Sigmoid colon (tissue), 7 donors: ENCODE measurements around the gene HPS4. TPM values are rescaled to one million over a fixed set of nuclear protein-coding genes. Genes with fewer than 3 reads are reported as not detected.

ENCODE experiments used
- DNase-seq: peaks from one replicate; pipeline ENCODE4 v3.0.0-alpha.2; 2019
- H3K27ac ChIP-seq, 4 donors: fragments of 200-600 bp; sonication (generic); one replicate each; pipeline ENCODE4 v1.5.1; 2016 to 2019; ENCODE audit warnings: mild to moderate bottlenecking in 1 of 4
- H3K27me3 ChIP-seq, 3 donors: fragments of 200-600 bp; sonication (generic); one replicate each; pipeline ENCODE4 v1.5.1; 2019; ENCODE audit warnings: mild to moderate bottlenecking in 1 of 3
- H3K36me3 ChIP-seq, 4 donors: fragments of 200-600 bp; sonication (generic); one replicate each; pipeline ENCODE4 v1.5.1; 2016 to 2019
- H3K4me1 ChIP-seq, 4 donors: fragments of 200-600 bp; sonication (generic); one replicate each; pipeline ENCODE4 v1.5.1; 2017 to 2019
- H3K4me3 ChIP-seq, 4 donors: fragments of 200-600 bp; sonication (generic); one replicate each; pipeline ENCODE4 v1.5.1; 2017 to 2019; ENCODE audit warnings: mild to moderate bottlenecking in 2 of 4, moderate library complexity in 1 of 4
- H3K9me3 ChIP-seq, 4 donors: fragments of 200-600 bp in 3 of 4; sonication (generic) in 3 of 4; one replicate each; pipeline versions ENCODE4 v1.5.1 to v1.6.1; 2013 to 2019
- EP300 ChIP-seq, 4 donors: sonication (generic); formaldehyde crosslinking; IDR thresholded peaks; one replicate each; pipeline ENCODE4 v1.6.1; 2017; ENCODE audit warnings: antibody characterized with exemption in 4 of 4
- POLR2A ChIP-seq, 2 donors: fragments of 450-650 bp; IDR thresholded peaks; one replicate each; pipeline ENCODE4 v1.6.1; 2016; ENCODE audit warnings: antibody characterized with exemption in 2 of 2, mild to moderate bottlenecking in 2 of 2, moderate library complexity in 2 of 2
- POLR2AphosphoS5 ChIP-seq, 4 donors: sonication (generic); formaldehyde crosslinking; IDR thresholded peaks; one replicate each; pipeline ENCODE4 v1.6.1; 2017; ENCODE audit warnings: antibody characterized with exemption in 4 of 4
- WGBS, 2 donors: extraction: QIAGEN DNeasy Blood & Tissue Kit; methylation state at CpG; one replicate each; pipeline ENCODE4 v1.1.7; 2013; 5-methylcytosine and 5-hydroxymethylcytosine counted together
- intact Hi-C: fragments of 100-400 bp; cut with DNase I; formaldehyde crosslinking; loops from one replicate; pipeline ENCODE4 v1.15.1; 2023
- polyA plus RNA-seq, 3 donors: library from polyadenylated mRNA; stranded (reverse); fragments of 200-250 nt; gene quantifications; one replicate each; pipeline ENCODE4 v1.2.3, GENCODE V29; 2013
- total RNA-seq, 4 donors: library from RNA; depleted of rRNA; stranded (reverse); fragments of >200 nt; gene quantifications; one replicate each; pipeline ENCODE4 v1.1.0, GENCODE V29; 2016
- TF ChIP-seq, protein P1 (sequence below), 4 experiments: fragments of 450-650 bp in 3 of 4; fragments of 200-600 bp in 1 of 4; IDR thresholded peaks; one replicate each; pipeline ENCODE4 v1.5.1; 2016 to 2019; ENCODE audit warnings: antibody characterized with exemption in 4 of 4, mild to moderate bottlenecking in 3 of 4, moderate library complexity in 2 of 4
- donor health status: healthy with polysubstance abuse.
- donor health status: Bipolar disorder and iron deficiency.
- donor health status: healthy.

Gene HPS4
- total and polyA plus RNA-seq, 7 donors = 4.8 to 48.7 (median 19.0) TPM

DNA sequence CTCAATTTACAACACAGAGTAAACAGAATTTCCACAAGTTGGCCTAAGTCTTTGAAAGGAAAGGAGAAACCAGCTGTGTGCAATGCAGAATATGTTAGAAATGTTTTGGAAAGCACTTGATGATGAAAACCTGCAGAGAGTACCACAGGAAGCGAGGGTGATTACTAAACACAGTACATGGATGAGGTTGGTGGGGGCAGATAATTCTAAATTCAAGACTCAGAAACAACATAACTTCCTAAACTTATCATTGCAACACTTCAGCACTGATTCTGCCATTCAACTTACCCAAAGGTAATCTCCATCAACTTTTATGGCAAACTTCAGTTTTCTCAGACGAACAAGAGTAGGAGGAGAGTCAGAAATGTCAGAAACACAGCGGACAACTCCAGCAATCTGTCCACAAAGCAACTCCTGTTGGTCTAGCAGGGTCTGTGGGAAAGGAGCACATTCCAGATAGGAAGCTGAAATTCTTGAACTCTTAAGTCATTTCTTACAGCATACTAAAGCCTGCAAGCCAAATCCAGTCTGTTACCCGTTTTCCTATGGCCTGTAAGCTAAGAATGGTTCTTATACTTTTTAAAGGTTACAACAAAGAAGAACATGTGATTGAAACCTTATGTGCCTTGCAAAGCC, 6.8 kb downstream of the HPS4 start:
- H3K36me3 ChIP-seq = peaks cover 3 to 70% (median 29%) of the 10 kb centered on the region in 4 donors
- peaks cover 0 to 32% (median 29%) of the 10 kb centered on the region in 4 donors for H3K4me1 ChIP-seq
- H3K9me3 ChIP-seq = no peaks in the 10 kb centered on the region
- TF ChIP-seq, protein P1, sequence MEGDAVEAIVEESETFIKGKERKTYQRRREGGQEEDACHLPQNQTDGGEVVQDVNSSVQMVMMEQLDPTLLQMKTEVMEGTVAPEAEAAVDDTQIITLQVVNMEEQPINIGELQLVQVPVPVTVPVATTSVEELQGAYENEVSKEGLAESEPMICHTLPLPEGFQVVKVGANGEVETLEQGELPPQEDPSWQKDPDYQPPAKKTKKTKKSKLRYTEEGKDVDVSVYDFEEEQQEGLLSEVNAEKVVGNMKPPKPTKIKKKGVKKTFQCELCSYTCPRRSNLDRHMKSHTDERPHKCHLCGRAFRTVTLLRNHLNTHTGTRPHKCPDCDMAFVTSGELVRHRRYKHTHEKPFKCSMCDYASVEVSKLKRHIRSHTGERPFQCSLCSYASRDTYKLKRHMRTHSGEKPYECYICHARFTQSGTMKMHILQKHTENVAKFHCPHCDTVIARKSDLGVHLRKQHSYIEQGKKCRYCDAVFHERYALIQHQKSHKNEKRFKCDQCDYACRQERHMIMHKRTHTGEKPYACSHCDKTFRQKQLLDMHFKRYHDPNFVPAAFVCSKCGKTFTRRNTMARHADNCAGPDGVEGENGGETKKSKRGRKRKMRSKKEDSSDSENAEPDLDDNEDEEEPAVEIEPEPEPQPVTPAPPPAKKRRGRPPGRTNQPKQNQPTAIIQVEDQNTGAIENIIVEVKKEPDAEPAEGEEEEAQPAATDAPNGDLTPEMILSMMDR (IDR thresholded peaks at IDR 0.05) = no peak
- TF ChIP-seq POLR2A (IDR thresholded peaks at IDR 0.05) (no peak), EP300 (IDR thresholded peaks at IDR 0.05) (no peak), POLR2AphosphoS5 (IDR thresholded peaks at IDR 0.05) (no peak)
- no peaks in the 10 kb centered on the region for H3K27me3 ChIP-seq
- DNase-seq = no peak
- no peak overlapping the region for H3K4me3 ChIP-seq
- H3K27ac ChIP-seq = no peak overlapping the region
- intact Hi-C loops = no loop called here
- 85 to 95% methylated on average over 4 of the region's 4 CpGs for WGBS, 2 donors

DNA sequence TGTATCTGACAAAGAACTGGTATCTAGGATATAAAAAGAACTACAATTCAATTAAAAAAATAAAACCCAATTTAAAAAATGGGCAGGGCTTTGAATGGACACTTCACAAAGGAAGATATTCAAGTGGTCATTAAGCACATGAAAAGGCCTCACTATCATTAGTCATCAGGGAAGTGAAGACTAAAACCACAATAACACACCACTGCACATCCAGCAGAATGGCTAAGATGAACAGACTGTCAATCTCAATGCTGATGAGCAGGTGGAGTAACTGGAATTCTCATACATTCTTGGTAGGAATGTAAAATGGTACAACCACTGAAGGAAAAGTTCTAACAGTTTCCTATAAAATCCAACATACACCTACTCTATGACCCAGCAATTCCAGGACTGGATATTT, 8.9 kb downstream of the HPS4 start:
- Histone ChIP-seq H3K4me3 (no peak overlapping the region), H3K4me1 (peaks cover 0 to 11% (median 9%) of the 10 kb centered on the region in 4 donors), H3K36me3 (peaks cover 23 to 84% (median 50%) of the 10 kb centered on the region in 4 donors), H3K9me3 (no peaks in the 10 kb centered on the region), H3K27ac (no peak overlapping the region), H3K27me3 (no peaks in the 10 kb centered on the region)
- intact Hi-C loops = no loop called here
- DNase-seq = no peak
- TF ChIP-seq POLR2A (IDR thresholded peaks at IDR 0.05) (no peak), EP300 (IDR thresholded peaks at IDR 0.05) (no peak), POLR2AphosphoS5 (IDR thresholded peaks at IDR 0.05) (no peak)
- TF ChIP-seq, protein P1 (IDR thresholded peaks at IDR 0.05) = no peak

DNA sequence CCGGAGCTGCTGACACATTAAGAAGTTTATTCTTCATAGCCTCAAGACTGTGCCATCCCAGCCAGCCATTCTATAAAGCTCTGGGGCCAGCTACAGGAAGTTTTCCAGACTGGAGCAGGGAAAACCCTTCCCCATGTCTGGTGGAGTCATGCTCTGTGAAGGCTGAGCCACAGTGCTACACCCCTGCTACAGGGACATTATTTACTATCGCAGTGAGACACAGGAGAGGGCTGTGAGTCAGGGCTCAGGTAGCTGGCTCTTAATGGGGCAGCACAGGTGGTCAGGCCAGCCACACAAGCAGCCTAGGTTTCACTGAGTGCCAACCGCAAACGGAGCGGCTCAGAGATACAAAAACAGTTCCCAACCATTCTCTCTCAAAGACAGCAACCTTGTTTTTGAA, 12.1 kb downstream of the HPS4 start:
- H3K27ac ChIP-seq = no peak overlapping the region
- TF ChIP-seq POLR2AphosphoS5 (IDR thresholded peaks at IDR 0.05) = no peak
- TF ChIP-seq, protein P1 (IDR thresholded peaks at IDR 0.05) = no peak
- TF ChIP-seq POLR2A (IDR thresholded peaks at IDR 0.05) = no peak
- TF ChIP-seq EP300 (IDR thresholded peaks at IDR 0.05) = no peak
- no peak for DNase-seq
- H3K4me3 ChIP-seq = no peak overlapping the region
- no peaks in the 10 kb centered on the region for H3K4me1 ChIP-seq
- H3K9me3 ChIP-seq = no peaks in the 10 kb centered on the region
- H3K27me3 ChIP-seq = no peaks in the 10 kb centered on the region
- intact Hi-C loops = no loop called here
- H3K36me3 ChIP-seq = peaks cover 27 to 98% (median 62%) of the 10 kb centered on the region in 4 donors
- 86 to 88% methylated on average over 5 of the region's 5 CpGs for WGBS, 2 donors

DNA sequence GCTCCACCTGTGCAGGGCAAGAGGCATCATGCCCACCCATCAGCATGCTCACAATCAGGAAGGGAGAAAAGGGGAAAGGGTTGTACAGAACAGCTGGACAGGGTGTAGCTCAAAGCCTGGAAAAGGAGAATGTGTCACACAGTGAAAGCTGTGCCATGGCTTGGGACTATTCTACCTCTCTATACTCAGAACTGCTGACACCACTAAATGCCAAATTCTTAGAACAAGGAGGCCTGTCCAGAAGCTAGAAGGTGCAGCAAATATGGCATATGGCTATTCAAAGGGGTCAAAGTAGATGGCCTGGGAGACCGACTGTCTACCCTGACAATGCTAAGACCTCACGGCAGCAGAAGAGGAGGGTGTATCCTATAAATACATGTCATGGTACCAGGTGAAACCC, 12.8 kb downstream of the HPS4 start:
- peaks cover 32 to 98% (median 65%) of the 10 kb centered on the region in 4 donors for H3K36me3 ChIP-seq

More for the DNA sequence above, 12.8 kb downstream of the HPS4 start:
- Histone ChIP-seq H3K9me3 (no peaks in the 10 kb centered on the region), H3K4me3 (no peak overlapping the region), H3K4me1 (no peaks in the 10 kb centered on the region), H3K27ac (no peak overlapping the region), H3K27me3 (no peaks in the 10 kb centered on the region)
- 95 to 96% methylated on average over 2 of the region's 2 CpGs for WGBS, 2 donors
- DNase-seq = no peak
- intact Hi-C loops = no loop called here
- TF ChIP-seq POLR2AphosphoS5 (IDR thresholded peaks at IDR 0.05) (no peak), EP300 (IDR thresholded peaks at IDR 0.05) (no peak)
- TF ChIP-seq, protein P1 (IDR thresholded peaks at IDR 0.05) = no peak
